SU-DHL-6 (cell line): ENCODE data around the gene CIART.
A peak's percentile ranks its signal among the peaks of the same experiment; 100 is the strongest.

Source experiments
- H2AFZ ChIP-seq: fragments of 200-600 bp; sonication (generic); 2 replicates; pipeline ENCODE4 v1.6.1; 2014; ENCODE audit warnings: low read depth, mild to moderate bottlenecking, moderate library complexity, mixed read lengths, antibody characterized with exemption, low read length; ENCODE audit not compliant: severe bottlenecking
- H3F3A ChIP-seq: fragments of 200-600 bp; shearing (Covaris generic); 2 replicates; pipeline ENCODE4 v1.6.0; 2016; ENCODE audit warnings: antibody characterized with exemption, mild to moderate bottlenecking; ENCODE audit not compliant: insufficient read depth
- H3K27ac ChIP-seq: fragments of 200-600 bp; sonication (generic); 2 replicates; pipeline ENCODE4 v1.5.1; 2016; ENCODE audit warnings: low read depth, mild to moderate bottlenecking, low read length, moderate library complexity, mixed read lengths
- H3K27me3 ChIP-seq: fragments of 200-600 bp; sonication (generic), shearing (Covaris generic); 2 replicates; pipeline ENCODE4 v1.6.0; 2014; ENCODE audit warnings: mild to moderate bottlenecking, low read length
- H3K36me3 ChIP-seq: fragments of 200-600 bp; sonication (generic); 2 replicates; pipeline ENCODE4 v1.6.1; 2014; ENCODE audit warnings: mild to moderate bottlenecking, low read length, mixed read lengths
- H3K4me2 ChIP-seq: fragments of 300-600, 200-600 bp; shearing (Covaris generic), sonication (generic); 2 replicates; pipeline ENCODE4 v1.6.0; 2014; ENCODE audit warnings: low read length, low read depth, mild to moderate bottlenecking; ENCODE audit not compliant: poor library complexity, severe bottlenecking
- H3K4me3 ChIP-seq: fragments of 200-600 bp; sonication (generic); 2 replicates; pipeline ENCODE4 v1.5.1; 2014; ENCODE audit warnings: antibody characterized with exemption, low read length, mild to moderate bottlenecking, mixed read lengths; ENCODE audit not compliant: insufficient read depth, poor library complexity, severe bottlenecking
- H3K79me2 ChIP-seq: fragments of 200-600 bp; sonication (generic); 2 replicates; pipeline ENCODE4 v1.6.1; 2014; ENCODE audit warnings: mild to moderate bottlenecking, low read length, moderate library complexity; ENCODE audit not compliant: insufficient read depth
- H3K9ac ChIP-seq: fragments of 200-600 bp; sonication (generic); 2 replicates; pipeline ENCODE4 v1.7.0; 2014; ENCODE audit warnings: mild to moderate bottlenecking, low read length
- H3K9me2 ChIP-seq: fragments of 200-600 bp; sonication (generic); replicated peaks from 2 replicates; pipeline ENCODE4 v1.6.1; 2014; ENCODE audit warnings: low read length; ENCODE audit not compliant: insufficient read depth
- H3K9me3 ChIP-seq: fragments of 200-600 bp; sonication (generic); 2 replicates; pipeline ENCODE4 v1.6.1; 2014; ENCODE audit warnings: low read length, mixed read lengths; ENCODE audit not compliant: insufficient read depth
- H4K20me1 ChIP-seq: fragments of 200-600 bp; sonication (generic); 2 replicates; pipeline ENCODE4 v1.6.1; 2014; ENCODE audit warnings: low read depth, mild to moderate bottlenecking, antibody characterized with exemption, low read length, moderate library complexity, mixed read lengths
- EZH2phosphoT487 ChIP-seq: fragments of 200-600 bp; sonication (generic), shearing (Covaris generic); conservative IDR thresholded peaks from 2 replicates; pipeline ENCODE4 v1.6.1; 2018; ENCODE audit warnings: mild to moderate bottlenecking, antibody characterized with exemption, low read length, moderate library complexity, mixed read lengths
- TF ChIP-seq, protein P1 (sequence below): fragments of 200-600 bp; sonication (generic); IDR thresholded peaks from one replicate; pipeline ENCODE4 v1.5.1; 2017; ENCODE audit warnings: antibody characterized with exemption, mild to moderate bottlenecking, low read length, moderate library complexity; ENCODE audit not compliant: insufficient read depth, poor library complexity, severe bottlenecking

Gene CIART

GRCh38 chr1:150234309-150234565 is 48.1 kb upstream of the CIART start:
- peaks cover 11% of the 10 kb centered on the region; the same call in 1 of the 2 replicates for H3K36me3 ChIP-seq

GRCh38 chr1:150234566-150235293 is 47.6 kb upstream of the CIART start:
- H3F3A ChIP-seq, result peaks cover 22% of the 10 kb centered on the region
- no peak overlapping the region for H2AFZ ChIP-seq
- H3K36me3 ChIP-seq, result peaks cover 10% of the 10 kb centered on the region; the same call in 1 of the 2 replicates
- peak overlapping the region; percentile 94 for H3K27ac ChIP-seq
- no peaks in the 10 kb centered on the region for H3K27me3 ChIP-seq
- H3K9me2 ChIP-seq, result no peaks in the 10 kb centered on the region
- peak overlapping the region; percentile 100 for H3K9ac ChIP-seq
- no peaks in the 10 kb centered on the region; the same call in 1 of the 2 replicates for H4K20me1 ChIP-seq
- H3K4me2 ChIP-seq, result peak overlapping the region; percentile 80
- TF ChIP-seq, protein P1, sequence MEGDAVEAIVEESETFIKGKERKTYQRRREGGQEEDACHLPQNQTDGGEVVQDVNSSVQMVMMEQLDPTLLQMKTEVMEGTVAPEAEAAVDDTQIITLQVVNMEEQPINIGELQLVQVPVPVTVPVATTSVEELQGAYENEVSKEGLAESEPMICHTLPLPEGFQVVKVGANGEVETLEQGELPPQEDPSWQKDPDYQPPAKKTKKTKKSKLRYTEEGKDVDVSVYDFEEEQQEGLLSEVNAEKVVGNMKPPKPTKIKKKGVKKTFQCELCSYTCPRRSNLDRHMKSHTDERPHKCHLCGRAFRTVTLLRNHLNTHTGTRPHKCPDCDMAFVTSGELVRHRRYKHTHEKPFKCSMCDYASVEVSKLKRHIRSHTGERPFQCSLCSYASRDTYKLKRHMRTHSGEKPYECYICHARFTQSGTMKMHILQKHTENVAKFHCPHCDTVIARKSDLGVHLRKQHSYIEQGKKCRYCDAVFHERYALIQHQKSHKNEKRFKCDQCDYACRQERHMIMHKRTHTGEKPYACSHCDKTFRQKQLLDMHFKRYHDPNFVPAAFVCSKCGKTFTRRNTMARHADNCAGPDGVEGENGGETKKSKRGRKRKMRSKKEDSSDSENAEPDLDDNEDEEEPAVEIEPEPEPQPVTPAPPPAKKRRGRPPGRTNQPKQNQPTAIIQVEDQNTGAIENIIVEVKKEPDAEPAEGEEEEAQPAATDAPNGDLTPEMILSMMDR, result no peak
- TF ChIP-seq EZH2phosphoT487, result no peak
- H3K79me2 ChIP-seq, result peaks cover 58% of the 10 kb centered on the region
- peak overlapping the region; percentile 79 for H3K4me3 ChIP-seq
- H3K9me3 ChIP-seq, result no peaks in the 10 kb centered on the region

More at GRCh38 chr1:150234309-150234565, 48.1 kb upstream of the CIART start:
- H3K4me2 ChIP-seq, result peak overlapping the region; percentile 80
- no peaks in the 10 kb centered on the region for H3K9me2 ChIP-seq
- H3K27ac ChIP-seq, result peak overlapping the region; percentile 94
- H3K9ac ChIP-seq, result peak overlapping the region; percentile 100
- peaks cover 22% of the 10 kb centered on the region for H3F3A ChIP-seq
- H4K20me1 ChIP-seq, result no peaks in the 10 kb centered on the region; the same call in 1 of the 2 replicates
- peaks cover 59% of the 10 kb centered on the region for H3K79me2 ChIP-seq
- TF ChIP-seq EZH2phosphoT487, result no peak
- TF ChIP-seq, protein P1, result no peak
- peak overlapping the region; percentile 79 for H3K4me3 ChIP-seq
- no peaks in the 10 kb centered on the region for H3K9me3 ChIP-seq
- H3K27me3 ChIP-seq, result no peaks in the 10 kb centered on the region
- no peak overlapping the region for H2AFZ ChIP-seq

DNA sequence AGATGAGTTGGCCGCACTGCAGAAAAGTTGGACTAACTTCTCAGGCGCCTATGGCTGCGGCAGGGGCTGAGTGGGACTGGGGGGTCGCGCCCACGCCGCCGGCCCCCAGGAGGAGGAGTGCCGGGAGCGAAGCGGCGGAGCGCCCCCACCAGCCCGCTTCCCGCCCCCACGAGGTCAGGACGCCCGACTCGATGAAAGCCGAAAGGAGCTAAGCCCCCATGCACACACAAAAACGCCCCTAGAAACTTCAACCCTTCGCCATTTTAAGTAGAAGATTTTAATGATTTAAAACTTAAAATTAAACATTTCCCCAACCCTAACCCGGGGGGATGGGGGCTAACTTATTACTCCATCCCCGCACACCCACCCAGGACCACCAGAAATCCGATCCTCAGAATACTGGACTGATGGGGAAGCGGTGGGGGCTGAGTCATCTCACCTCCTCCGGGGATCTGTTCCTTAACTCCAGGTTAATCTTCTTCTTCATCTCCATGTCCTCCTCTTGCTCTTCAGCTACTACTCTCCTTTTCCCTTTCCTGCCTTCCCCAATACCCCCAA is 47.0 kb upstream of the CIART start:
- Histone ChIP-seq H3K27ac (peak overlapping the region; percentile 94), H3K79me2 (peaks cover 52% of the 10 kb centered on the region), H4K20me1 (no peaks in the 10 kb centered on the region), H3K4me3 (peak overlapping the region; percentile 79), H3F3A (peaks cover 16% of the 10 kb centered on the region), H2AFZ (no peak overlapping the region), H3K36me3 (peaks cover 4% of the 10 kb centered on the region; the same call in 1 of the 2 replicates), H3K9me2 (no peaks in the 10 kb centered on the region), H3K9ac (peak overlapping the region; percentile 100), H3K9me3 (no peaks in the 10 kb centered on the region), H3K27me3 (no peaks in the 10 kb centered on the region), H3K4me2 (peak overlapping the region; percentile 80)
- TF ChIP-seq, protein P1, result peak; percentile 13
- no peak for TF ChIP-seq EZH2phosphoT487
